Measurements from ENCODE around the gene ELMOD3. TPM values are rescaled to one million over a fixed set of nuclear protein-coding genes. Genes with fewer than 3 reads are reported as not detected.

ELMOD3 gene
- polyA plus RNA-seq, 1 donor (not counting 4 experiments of a cell fraction or from before 2014, with no cell fraction given), result 20.1 TPM

DNA sequence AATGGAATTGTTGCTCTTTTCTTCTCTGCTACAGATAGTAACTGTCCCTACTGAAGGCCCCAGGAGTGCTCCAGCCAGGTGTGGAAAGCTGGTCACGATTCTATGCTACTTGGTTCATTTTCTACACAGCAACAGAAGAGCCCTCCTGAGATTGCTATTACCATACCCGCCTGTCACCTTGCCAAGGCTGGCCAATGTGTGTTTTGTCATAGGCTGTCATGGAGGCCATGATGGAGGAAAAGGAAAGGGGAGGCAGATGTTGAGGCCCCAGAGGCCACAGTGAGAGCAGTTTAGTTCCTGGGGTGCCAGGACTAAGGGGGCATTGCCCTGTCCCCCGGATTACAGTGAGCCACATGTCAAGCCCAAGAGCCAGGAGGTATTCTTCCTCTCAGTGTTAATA, 952 bp downstream of the ELMOD3 start:
- Histone ChIP-seq H3K4me1 (ENCODE audit: control insufficient read depth, extremely low read depth, insufficient read depth, low read length) (peaks cover 26% of the 10 kb centered on the region), H4K20me1 (ENCODE audit: control insufficient read depth, extremely low read depth, insufficient read depth, low read length) (no peaks in the 10 kb centered on the region), H3K9me3 (ENCODE audit: control insufficient read depth, low read depth, low read length) (no peaks in the 10 kb centered on the region), H3K9ac (ENCODE audit: control insufficient read depth, extremely low read depth, insufficient read depth, low read length) (peak overlapping the region; percentile 98), H3K9me1 (ENCODE audit: control insufficient read depth, extremely low read depth, insufficient read depth, low read length) (no peaks in the 10 kb centered on the region), H3K27ac (ENCODE audit: control insufficient read depth, insufficient read depth, low read length) (peak overlapping the region; percentile 94), H3K27me3 (ENCODE audit: control insufficient read depth, extremely low read depth, insufficient read depth, low read length) (no peaks in the 10 kb centered on the region), H3K36me3 (ENCODE audit: control insufficient read depth in 2 of 2, extremely low read depth in 1 of 2, insufficient read depth in 2 of 2, low read length in 2 of 2) (peaks cover 15 to 20% of the 10 kb centered on the region in 2 experiments), H3K4me2 (ENCODE audit: control insufficient read depth, extremely low read depth, insufficient read depth, low read depth, low read length) (peak overlapping the region; percentile 93), H3K4me3 (ENCODE audit: control insufficient read depth in 2 of 3, extremely low read depth in 1 of 3, insufficient read depth in 2 of 3, low read depth in 1 of 3, low read length in 3 of 3) (peak overlapping the region; percentile 68 to 99 (median 80)), H2AFZ (ENCODE audit: control insufficient read depth, low read length) (peak overlapping the region; percentile 99), H3K79me2 (ENCODE audit: control insufficient read depth, insufficient read depth, low read length) (peaks cover 46% of the 10 kb centered on the region)
- TF ChIP-seq EZH2 (IDR thresholded peaks at IDR 0.05; ENCODE audit: low read length), result no peak
- TF ChIP-seq, protein P1, sequence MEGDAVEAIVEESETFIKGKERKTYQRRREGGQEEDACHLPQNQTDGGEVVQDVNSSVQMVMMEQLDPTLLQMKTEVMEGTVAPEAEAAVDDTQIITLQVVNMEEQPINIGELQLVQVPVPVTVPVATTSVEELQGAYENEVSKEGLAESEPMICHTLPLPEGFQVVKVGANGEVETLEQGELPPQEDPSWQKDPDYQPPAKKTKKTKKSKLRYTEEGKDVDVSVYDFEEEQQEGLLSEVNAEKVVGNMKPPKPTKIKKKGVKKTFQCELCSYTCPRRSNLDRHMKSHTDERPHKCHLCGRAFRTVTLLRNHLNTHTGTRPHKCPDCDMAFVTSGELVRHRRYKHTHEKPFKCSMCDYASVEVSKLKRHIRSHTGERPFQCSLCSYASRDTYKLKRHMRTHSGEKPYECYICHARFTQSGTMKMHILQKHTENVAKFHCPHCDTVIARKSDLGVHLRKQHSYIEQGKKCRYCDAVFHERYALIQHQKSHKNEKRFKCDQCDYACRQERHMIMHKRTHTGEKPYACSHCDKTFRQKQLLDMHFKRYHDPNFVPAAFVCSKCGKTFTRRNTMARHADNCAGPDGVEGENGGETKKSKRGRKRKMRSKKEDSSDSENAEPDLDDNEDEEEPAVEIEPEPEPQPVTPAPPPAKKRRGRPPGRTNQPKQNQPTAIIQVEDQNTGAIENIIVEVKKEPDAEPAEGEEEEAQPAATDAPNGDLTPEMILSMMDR (optimal IDR thresholded peaks at IDR 0.05 in 1 of 3, IDR thresholded peaks at IDR 0.05 in 1 of 3, conservative IDR thresholded peaks at IDR 0.05 in 1 of 3; ENCODE audit: extremely low read depth in 1 of 3, insufficient read depth in 2 of 3, low read length in 3 of 3), result no peak
- no peak for FAIRE-seq
- DNase-seq (ENCODE audit: low read depth, low spot score), result no peak
- dilution Hi-C loops (cut with MboI; ENCODE audit: extremely low pct_ligation_motif_present, low sequenced_read_pairs), result no loop called here

DNA sequence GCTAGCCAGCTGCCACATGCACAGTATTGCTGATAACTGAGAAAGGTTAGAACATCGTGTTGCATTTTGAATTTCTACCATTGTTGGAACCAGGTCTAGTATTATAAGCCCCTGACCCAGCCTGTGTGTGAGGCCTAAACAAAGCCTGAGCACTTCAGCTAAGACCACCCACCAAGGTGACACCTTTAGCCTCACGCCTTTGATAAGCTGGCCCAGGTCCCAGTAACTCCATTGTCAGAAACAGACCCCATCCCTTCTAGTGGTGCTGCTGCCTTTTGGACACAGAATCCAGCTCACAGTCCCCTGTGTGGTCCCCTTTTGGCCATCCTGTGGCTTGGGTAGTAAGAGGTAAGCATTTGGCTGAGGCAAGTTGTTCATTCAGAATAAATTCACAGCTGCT, 1.6 kb downstream of the ELMOD3 start:
- DNase-seq (ENCODE audit: low read depth, low spot score) (no peak), FAIRE-seq (no peak)
- TF ChIP-seq, protein P1 (optimal IDR thresholded peaks at IDR 0.05 in 1 of 3, IDR thresholded peaks at IDR 0.05 in 1 of 3, conservative IDR thresholded peaks at IDR 0.05 in 1 of 3; ENCODE audit: extremely low read depth in 1 of 3, insufficient read depth in 2 of 3, low read length in 3 of 3), result no peak
- TF ChIP-seq EZH2 (IDR thresholded peaks at IDR 0.05; ENCODE audit: low read length), result no peak
- Histone ChIP-seq H3K27me3 (ENCODE audit: control insufficient read depth, extremely low read depth, insufficient read depth, low read length) (no peaks in the 10 kb centered on the region), H3K9ac (ENCODE audit: control insufficient read depth, extremely low read depth, insufficient read depth, low read length) (no peak overlapping the region), H3K4me3 (ENCODE audit: control insufficient read depth in 2 of 3, extremely low read depth in 1 of 3, insufficient read depth in 2 of 3, low read depth in 1 of 3, low read length in 3 of 3) (no peak overlapping the region), H4K20me1 (ENCODE audit: control insufficient read depth, extremely low read depth, insufficient read depth, low read length) (no peaks in the 10 kb centered on the region), H3K9me1 (ENCODE audit: control insufficient read depth, extremely low read depth, insufficient read depth, low read length) (no peaks in the 10 kb centered on the region), H2AFZ (ENCODE audit: control insufficient read depth, low read length) (no peak overlapping the region), H3K36me3 (ENCODE audit: control insufficient read depth in 2 of 2, extremely low read depth in 1 of 2, insufficient read depth in 2 of 2, low read length in 2 of 2) (peaks cover 11 to 14% of the 10 kb centered on the region in 2 experiments), H3K9me3 (ENCODE audit: control insufficient read depth, low read depth, low read length) (no peaks in the 10 kb centered on the region), H3K4me1 (ENCODE audit: control insufficient read depth, extremely low read depth, insufficient read depth, low read length) (peaks cover 26% of the 10 kb centered on the region), H3K79me2 (ENCODE audit: control insufficient read depth, insufficient read depth, low read length) (peaks cover 43% of the 10 kb centered on the region), H3K27ac (ENCODE audit: control insufficient read depth, insufficient read depth, low read length) (no peak overlapping the region), H3K4me2 (ENCODE audit: control insufficient read depth, extremely low read depth, insufficient read depth, low read depth, low read length) (no peak overlapping the region)
- dilution Hi-C loops (cut with MboI; ENCODE audit: extremely low pct_ligation_motif_present, low sequenced_read_pairs), result no loop called here

Data from keratinocyte (primary cell).